Retinal pigment epithelial cell (primary cell): Measurements from ENCODE around the gene SPACDR.

ENCODE experiments used
- DNase-seq: peaks from one replicate; pipeline ENCODE4 v3.0.0-alpha.2; 2010; ENCODE audit warnings: low read depth
- H3K4me3 ChIP-seq: 2 replicates; pipeline ENCODE4 v1.5.1; 2011; ENCODE audit warnings: mild to moderate bottlenecking, low read length, control low read depth, moderate library complexity
- TF ChIP-seq, protein P1 (sequence below): conservative IDR thresholded peaks from 2 replicates; pipeline ENCODE4 v1.5.1; 2011; ENCODE audit warnings: low read depth, low read length, control low read depth, inconsistent platforms

Gene SPACDR

GRCh38 chr7:100483722-100484672, 19.9 kb upstream of the SPACDR start, which contains the start of gene NYAP1:
TSS of gene NYAP1 (plus strand) at chr7:100483927. CDS start at chr7:100485312, 1,385 bp downstream.
- DNase-seq = no peak
- peak within 1 kb of the TSS; percentile 53 for H3K4me3 ChIP-seq
- TF ChIP-seq, protein P1, sequence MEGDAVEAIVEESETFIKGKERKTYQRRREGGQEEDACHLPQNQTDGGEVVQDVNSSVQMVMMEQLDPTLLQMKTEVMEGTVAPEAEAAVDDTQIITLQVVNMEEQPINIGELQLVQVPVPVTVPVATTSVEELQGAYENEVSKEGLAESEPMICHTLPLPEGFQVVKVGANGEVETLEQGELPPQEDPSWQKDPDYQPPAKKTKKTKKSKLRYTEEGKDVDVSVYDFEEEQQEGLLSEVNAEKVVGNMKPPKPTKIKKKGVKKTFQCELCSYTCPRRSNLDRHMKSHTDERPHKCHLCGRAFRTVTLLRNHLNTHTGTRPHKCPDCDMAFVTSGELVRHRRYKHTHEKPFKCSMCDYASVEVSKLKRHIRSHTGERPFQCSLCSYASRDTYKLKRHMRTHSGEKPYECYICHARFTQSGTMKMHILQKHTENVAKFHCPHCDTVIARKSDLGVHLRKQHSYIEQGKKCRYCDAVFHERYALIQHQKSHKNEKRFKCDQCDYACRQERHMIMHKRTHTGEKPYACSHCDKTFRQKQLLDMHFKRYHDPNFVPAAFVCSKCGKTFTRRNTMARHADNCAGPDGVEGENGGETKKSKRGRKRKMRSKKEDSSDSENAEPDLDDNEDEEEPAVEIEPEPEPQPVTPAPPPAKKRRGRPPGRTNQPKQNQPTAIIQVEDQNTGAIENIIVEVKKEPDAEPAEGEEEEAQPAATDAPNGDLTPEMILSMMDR = no peak

DNA sequence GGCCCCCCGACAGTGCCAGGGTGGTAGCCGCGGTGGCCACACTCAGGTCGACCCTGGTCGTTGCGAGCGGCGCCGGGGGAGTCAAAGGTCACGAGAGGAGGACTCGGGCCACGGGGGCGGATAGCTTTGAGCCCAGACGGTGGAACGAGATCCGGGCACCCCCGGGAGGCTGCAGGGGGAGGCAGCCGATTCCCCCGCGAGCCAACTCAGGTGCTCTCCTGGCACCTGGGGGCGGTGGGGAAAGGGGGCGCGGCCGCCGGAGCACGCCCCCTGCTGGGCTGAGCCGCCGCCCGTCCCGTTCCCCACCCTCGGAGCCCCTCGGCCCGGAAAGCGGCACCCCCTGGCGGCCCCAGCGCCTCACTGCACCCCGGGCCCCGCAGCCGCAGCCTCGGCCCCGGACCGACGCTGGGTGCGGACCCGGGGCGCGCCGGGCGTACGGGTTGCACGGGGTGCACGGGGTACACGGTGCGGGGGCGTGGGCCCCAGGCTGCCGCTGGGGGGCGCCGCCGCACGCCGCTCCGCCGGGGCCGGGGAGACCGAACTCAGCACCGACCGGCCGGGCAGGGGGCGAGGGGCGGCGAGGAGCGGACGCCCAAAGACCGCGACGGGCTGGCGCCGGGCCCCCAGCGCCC, 19.1 kb upstream of the SPACDR start:
- DNase-seq = no peak
- H3K4me3 ChIP-seq = peak overlapping the region; percentile 53
- TF ChIP-seq, protein P1 = peak; percentile 73

DNA sequence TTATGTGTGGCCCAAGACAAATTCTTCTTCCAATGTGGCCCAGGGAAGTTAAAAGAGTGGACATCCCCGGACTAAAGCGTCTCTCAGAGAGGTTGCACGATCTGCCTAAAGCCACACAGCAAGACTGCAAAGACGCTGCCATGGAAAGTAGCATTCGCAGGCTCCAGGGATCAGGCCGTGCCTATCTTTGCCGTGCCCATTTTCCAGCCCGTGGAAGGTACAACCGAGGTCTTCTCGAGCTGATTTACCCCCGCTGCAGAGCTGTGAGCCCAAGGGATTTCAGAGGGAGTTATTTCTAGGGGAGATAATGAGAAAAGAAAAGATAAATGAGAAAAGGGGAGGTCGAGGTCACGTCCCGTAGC, 18.6 kb upstream of the SPACDR start:
- no peak for DNase-seq
- TF ChIP-seq, protein P1 = no peak
- peak overlapping the region; percentile 53 for H3K4me3 ChIP-seq

GRCh38 chr7:100481466-100481865, 17.4 kb upstream of the SPACDR start:
- no peak overlapping the region for H3K4me3 ChIP-seq
- DNase-seq = no peak
- TF ChIP-seq, protein P1 = no peak

DNA sequence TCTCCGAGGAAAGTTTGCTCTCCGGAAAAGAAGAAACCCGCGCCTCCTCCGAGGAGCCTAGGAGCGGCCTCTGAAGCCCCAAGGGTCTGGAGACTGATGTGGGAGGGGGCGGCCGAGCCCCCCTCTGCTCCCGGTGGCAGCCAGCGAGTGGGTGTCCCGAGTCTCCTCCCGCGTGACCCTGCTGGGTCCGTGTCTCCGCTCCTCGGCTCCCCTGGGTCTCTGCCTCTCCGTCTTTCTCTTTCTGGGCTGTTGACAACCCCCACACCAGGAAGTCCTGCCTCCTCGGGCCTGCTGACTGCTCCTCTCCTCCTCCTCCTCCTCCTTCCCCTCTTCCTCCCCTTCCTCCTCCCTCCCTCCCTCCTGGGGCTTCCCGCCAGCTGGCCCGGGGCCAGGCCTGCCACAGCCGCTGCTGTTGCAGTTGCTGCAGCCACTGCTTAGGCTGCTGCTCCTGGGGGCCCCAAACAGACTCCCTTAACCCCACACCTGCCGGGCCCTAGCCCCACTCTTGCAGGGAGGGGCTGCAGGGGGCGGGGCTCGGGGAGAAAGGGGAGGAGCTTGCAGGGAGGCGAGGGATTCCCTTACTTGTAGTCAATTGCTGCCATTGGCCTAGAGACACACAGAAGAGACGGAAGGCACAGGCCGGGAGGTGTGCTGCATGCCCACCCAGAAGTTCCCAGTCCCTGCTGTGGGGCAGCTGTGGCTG, 15.0 kb upstream of the SPACDR start, which contains the start of gene TSC22D4:
TSC22D4 (minus strand) TSS at position 257 of the 703 bp plus-strand sequence. CDS start 1,176 bp downstream, outside the sequence.
- H3K4me3 ChIP-seq = peak within 1 kb of the TSS; percentile 91
- DNase-seq = peak; percentile 82
- TF ChIP-seq, protein P1 = no peak

DNA sequence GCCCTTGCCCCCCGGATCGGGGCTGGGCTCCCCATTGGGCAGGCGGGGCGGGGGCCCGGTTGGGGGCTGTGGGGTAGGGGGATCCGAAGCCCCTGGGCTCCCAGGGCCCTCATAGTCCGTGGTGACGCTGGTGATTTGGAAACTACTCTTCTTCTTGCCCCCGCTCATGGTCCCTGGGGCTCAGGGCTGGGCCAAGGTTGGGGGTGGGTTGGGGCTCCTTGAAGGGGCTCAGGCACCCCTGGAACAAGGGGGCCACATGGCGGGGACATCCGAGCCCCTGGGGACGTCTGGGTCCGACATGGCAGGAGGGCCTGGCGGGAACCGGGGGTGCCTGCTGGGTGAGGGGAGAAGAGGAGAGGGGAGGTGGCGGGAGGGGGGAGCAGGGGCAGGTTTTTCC, 13.8 kb upstream of the SPACDR start:
- peak overlapping the region; percentile 91 for H3K4me3 ChIP-seq
- DNase-seq = no peak
- TF ChIP-seq, protein P1 = no peak
